NCI-H146 treated with DMSO at 0.1 percent for 48 hours (cell line): Measurements from ENCODE around the gene DCAF4.

Experiments
- DNase-seq: peaks from one replicate; lab custom pipeline; 2025; ENCODE audit not compliant: unreplicated experiment; lab: John Stamatoyannopoulos, UW

DCAF4 gene

DNA sequence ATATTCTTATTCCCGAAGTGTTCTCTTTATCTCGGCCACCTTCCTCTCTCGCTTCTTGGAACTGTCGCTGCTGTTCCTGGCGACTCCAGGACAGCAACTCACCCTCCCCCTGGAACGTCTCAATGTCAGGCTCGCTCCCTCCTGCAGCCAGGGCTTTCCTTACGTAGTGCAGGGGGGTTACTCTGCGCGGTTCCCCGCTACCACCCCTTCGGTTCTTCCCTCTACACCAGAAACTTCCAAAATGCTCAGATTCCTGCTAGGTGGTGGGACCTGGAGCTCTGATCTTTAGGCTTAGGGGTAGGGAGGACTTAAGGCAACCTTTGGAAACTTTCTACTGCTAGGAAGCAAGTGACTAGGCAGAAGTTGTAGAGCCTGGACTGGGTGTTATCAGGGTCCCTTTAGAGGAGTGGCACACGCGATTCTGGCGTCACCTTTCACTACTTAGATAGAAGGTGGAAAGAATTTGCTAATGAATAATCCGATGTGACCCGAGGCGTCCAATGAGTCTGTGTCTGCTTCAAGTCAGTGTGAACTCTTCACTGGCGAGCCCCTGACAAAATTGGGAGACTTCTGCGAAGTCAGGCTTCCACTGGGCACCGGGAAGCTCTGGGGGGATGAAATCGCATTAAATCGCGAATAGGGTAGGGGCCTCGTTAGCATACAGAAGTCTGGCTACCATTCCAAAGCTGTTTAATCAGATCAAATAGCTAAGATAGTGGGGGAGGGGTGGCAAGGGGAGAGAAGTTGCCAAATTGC, 31.5 kb upstream of the DCAF4 start:
- no peak for DNase-seq

DNA sequence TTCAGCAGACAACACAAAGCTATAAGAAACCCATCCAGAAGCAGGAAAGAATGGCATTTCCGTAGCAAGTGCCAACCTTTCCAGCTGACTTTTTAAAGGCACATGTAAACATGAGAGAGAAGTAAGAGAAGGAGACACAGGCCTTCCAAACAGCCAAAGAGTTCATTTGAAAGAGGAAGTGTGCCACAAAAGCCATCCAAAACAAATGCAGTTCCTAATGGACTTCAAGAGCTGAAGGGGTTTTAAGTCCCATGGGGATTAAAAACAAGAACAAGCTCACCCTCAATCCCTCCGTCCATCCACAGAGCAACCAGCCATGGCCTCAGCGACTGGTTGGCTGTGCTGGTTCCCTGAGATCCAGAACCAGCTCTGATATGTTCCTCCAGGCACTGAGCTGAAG, 27.8 kb upstream of the DCAF4 start:
- no peak for DNase-seq

DNA sequence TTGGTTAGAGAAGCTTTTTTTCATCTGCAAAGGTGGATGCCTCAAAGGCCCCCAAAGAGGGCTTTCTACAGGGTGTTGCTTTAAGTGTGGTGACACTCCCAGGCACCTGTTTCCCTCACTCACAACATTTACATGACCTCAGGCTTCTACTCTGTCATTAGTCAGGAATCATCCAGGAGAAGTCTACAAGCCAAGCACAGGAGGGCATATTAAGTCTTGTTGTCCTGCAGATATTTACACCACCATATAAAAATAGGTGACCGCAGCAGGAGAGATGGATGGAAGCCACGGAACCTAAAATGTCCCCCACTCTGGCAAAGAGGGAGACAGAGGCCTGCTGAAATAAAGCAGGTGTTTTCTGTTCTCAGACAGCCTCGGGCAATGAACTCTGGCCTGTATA, 24.9 kb upstream of the DCAF4 start:
- DNase-seq: no peak

DNA sequence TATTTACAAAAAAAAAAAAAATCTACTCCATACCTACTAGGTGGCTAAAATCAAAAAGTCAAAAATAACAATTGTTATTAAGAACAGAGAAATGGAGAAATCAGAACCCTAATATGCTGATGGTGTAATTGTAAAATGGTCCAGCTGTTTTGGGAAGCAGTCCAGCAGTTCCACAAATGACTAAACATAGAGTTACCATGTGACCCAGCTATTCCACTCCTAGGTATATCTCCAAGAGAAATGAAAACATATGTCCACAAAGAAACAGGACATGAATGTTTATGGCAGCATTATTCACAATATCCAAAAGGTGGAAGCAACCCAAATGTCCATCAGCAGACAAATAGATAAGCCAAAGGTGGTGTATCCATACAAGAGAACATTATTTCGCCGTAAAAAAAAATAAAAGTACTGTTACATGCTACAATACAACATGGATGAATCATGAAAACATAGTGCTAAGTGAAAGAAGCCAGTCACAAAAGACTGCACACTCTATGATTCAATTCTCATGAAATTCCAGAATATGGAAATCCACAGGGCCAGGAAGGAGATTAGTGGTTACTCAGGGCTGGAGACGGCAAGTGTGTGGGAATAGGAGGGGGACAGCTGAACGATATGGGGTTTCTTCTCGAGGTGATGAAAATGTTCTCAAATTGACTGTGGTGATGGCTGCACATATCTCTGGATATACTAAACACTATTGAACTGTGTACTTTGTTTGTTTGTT, 23.3 kb upstream of the DCAF4 start:
- DNase-seq: no peak

DNA sequence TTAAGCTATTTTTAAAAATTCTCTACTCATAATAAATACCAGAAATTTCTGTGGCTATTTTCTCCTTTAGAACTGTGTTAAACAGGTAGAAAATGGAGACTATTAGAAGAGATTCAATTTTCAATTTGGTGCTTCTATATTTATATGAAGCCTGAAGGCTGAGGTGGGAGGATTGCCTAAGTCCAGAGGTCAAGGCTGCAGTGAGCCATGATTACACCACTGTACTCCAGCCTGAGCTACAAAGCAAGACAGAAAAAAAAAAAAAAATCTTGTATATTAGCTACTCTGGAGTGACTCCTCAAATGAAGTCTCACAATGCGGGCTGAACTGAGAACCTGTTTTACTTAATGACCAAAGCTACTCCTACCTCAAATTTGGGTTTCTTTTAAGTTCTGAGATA, 22.5 kb upstream of the DCAF4 start:
- DNase-seq: no peak

DNA sequence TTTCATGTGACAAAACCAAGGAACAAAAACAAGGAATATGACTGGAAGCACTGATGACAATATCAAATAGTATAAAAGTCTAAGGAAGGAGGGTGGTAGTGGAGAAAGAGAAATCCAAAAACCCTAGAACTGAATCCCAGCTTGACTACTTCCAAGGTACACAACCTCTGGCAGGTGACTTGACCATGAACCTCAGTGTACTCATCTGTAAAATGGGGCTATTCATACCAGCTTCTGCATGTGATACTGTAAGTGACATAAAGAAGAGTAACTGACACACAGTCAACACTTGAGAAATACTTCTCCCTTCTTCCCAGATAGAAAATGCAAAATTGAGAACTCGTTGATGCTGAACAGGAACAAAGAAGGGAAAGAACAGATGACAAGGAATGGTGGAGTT, 22.0 kb upstream of the DCAF4 start:
- DNase-seq: no peak

DNA sequence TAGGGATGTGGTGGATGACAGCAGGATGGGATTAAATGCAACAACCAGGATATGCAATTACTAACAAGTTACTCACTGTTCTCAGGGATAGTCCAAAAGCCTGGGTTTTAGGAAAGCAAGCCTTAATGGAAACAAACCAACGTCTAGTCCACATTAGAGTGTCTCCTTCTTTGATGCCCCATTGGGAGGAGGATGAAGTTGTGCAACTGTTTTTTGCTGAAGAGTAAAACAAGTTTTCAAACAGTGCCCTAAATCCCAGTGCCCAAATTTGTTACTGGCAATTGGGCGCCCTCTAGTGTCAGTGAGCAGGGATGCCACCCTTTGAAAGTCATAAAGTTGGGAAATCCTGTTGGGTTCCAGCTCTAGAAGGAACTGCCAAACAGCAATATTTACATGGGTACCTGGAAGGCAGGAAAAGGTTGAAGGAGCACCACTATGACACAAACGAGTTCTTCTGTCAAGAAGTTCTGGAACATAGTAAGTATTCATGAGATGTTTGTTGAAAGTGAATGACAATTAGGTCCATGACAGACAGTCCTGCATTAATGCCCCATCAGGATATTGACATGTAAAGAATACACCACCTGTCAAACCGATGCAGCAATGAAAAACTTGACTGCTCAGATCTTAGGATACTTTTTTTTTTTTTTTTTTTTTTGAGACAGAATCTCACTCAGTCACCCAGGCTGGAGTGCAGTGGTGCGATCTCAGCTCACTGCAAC, 21.3 kb upstream of the DCAF4 start:
- no peak for DNase-seq

DNA sequence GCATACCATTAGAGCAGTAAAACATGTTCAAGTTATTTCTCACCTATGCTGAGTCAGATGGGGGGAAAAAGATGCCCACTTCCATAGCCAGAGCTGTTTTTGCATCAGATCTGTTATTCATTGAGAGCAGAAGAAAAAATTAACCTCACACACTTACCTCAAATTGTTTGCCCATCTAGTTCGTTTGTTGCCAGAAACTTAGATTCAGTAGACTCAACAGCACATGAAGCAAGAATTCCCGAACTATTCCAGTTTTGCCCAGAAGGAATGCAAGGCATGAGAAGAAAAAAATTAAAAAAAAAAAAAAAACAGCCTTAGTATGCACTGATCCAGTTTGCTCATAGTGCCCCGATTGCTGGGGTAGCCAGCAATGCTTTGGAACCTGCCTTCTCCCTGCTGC, 19.9 kb upstream of the DCAF4 start:
- DNase-seq: no peak

DNA sequence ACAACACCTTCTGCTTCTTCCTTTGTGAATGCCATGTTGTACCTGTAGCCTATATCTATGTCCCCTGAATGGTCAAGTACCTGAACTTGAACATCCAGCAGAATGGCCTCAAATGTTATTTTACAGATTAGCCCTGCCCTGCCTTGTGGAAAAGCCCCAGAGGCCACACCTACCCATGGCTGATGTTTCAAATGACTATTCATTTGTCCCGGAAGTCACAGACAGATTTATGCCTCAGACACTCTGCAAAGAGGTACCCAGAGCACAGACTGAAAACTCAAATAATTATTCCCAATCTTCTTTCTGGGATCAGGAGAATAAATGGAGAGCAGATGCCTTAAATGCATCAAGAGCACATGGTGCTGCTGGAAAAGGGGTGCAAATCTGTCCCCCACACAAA, 19.4 kb upstream of the DCAF4 start:
- DNase-seq: no peak

DNA sequence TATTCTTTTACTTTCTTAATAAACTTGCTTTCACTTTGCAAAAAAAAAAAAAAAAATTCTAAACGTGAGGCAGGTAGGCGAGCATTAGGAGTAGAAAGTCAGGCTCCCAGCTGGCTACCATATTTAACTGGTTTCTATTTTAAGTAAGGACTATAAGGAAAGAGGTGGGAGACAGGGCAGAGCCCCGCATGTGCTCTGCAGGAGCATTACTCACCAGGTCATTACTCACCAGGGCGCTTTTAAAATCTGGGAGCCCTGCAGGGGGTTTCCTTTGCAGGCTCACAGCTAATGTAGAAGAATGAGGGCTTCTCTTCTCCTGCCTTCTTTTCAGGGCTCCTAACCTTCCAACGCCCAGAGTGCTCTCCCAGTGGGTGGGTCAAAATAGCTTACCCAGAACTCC, 18.4 kb upstream of the DCAF4 start:
- no peak for DNase-seq

DNA sequence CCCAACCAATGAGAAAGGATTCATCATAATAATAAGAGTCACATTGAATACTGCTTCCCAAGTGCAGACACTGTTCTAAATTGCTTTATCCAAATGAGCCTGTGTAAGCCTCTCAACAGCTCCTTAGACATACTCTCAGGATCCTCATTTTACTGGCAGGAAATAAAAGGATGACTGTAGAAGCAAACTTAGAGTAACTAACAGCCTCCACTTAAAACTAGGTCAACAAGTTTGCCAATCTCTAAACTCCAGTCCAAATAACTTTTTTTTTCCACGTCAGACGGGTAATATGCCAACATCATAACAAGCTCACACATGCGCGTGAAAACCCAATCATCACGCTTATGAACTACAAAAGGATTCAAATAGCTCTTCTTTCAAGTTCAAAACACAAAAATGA, 17.1 kb upstream of the DCAF4 start:
- DNase-seq: no peak

DNA sequence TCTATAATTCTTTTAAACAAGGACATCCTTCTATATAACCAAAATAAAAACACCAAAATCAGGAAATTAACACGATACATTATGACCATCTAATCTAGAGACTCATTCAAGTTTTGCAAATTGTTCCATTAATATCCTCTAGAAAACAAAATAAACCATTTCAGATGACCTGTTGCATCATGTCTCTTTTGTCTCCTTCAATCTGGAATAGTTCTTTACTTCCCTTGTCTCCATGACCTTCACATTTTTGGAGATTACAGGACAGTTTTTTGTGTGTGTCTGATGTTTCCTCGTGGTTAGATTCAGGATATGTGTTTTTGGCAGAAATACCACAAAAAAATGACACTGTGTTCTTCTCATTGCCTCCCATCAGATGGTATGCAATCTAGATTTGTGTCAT, 12.5 kb upstream of the DCAF4 start:
- no peak for DNase-seq

DNA sequence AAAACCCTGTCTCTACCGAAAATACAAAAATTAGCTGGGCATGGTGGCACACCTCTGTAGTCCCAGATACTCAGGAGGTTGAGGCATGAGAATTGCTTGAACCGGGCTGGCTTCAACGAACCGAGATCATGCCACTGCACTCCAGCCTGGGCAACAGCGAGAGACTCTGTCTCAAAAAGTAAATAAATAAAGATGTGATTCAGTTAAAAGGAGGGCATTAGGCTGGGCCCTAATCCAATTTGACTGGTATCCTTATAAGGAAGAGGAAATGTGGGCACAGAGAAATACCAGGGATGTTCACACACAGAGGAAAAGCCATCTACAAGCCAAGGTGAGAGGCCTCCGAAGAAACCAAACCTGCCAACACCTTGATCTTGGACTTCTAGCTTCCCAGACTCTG, 10.1 kb upstream of the DCAF4 start:
- no peak for DNase-seq

DNA sequence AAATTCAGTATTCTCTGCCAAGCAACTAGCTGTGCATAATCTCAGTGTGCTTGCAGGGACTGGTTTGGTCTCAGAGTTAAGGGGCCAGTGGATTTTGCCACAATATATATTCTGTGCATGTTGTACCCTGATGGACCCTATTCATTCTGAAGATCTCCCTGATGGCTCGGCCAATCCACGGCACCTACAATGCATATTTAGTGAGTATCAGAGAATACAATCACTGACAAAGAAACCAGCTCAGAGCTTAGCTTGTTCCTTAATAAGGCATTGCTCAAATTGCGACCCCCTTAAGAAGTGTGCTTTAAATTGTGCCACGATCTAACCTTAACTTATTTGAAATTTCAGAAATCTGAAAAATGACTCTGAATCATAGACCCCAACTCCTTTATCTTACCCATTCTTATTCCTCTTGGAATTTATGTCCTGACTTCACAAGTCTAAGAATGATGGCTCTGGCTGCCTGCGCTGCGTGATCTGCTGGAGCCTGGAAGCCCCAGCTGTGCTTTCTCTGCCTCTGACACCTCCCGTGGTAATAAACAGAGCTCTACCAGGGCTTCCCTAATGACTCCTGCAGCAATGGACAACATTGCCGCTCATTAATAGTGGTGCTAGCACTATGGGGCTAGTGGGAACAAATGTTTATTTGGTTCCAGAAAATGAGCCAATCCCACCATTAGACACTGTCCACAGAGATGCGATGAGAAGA, 9.0 kb upstream of the DCAF4 start:
- no peak for DNase-seq

DNA sequence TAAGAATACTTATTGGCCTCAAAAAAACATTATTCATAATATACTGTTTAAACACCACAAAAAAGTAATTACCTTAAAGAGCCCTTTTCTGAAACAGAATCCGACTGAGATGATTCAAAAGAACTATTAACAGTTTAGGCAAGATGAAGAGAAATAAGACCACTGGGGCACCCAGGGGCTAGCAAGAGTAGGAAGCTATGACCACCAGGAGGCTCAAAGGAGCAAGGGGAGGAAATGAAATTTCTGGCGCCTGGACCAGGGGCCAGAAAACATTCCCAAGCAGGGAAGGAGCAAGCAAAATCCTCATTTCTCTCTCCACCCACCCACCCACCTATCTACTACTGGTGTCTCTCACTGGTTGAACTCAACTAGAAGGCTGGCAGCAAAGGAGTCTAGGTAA, 6.3 kb upstream of the DCAF4 start:
- no peak for DNase-seq

DNA sequence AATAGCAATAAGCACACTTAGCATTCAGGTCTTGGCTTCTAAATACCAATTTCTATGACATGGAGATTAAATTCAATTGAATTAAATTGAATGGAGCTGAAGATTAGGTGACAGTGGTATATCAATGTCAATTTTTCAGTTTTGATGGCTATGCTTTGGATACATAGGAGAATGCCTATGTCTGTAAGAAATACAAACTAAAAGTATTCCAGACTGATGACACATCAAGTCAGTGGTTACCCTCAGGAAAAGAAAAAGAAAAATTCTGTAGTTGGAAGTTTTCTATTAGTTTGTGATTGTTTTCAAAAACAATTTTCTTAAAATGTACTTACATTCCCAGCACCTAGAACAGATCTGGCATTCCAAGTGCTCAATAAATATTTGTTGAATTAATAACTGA, 4.9 kb upstream of the DCAF4 start:
- no peak for DNase-seq

DNA sequence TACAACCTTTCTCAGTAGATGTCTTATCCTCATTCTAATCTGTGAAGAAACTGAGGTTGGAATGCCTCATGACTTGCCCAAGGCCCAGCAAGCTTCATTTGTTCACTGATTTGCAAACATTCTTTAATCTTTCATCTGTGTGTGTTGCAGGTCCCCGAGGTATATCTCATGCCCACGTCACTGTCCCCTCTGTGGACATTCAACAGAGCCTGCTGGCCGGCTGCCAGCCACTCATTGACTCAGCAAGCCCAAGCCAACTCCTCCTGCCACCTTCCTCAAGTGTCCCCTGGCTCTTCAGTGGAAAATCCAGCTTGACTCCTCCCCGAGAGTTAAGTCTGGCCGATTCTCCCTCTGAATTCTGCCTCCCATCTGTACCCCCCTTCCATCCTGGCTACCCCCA, 1.9 kb upstream of the DCAF4 start:
- no peak for DNase-seq

DNA sequence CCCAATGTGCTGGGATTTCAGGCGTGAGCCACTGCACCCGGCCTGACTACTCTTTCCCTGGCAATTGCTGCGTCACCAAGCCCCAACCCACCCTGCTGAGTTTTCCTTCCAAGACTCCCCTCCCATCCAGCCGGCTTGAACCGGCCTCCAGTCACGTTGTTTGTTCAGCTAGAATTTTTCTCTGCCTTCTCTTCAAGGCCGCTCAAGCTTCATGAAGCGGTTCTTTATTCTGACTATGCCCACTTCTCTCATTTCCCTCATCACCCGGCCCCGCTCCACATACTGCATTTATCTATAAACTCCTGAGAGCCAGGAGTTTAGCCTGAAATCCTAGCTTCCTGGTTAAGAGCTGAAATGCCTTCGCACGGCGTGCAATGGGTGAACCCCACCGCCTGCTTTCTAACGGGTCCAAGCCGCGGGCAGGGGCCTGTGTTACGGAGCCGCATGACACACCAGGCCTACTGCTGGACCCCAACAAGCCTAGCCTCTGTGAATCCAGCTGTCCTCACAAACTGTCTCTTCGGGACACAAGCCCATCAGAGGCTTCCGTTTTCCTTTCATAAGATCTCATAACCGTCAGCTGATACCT, 999 bp upstream of the DCAF4 start:
- DNase-seq: no peak

DNA sequence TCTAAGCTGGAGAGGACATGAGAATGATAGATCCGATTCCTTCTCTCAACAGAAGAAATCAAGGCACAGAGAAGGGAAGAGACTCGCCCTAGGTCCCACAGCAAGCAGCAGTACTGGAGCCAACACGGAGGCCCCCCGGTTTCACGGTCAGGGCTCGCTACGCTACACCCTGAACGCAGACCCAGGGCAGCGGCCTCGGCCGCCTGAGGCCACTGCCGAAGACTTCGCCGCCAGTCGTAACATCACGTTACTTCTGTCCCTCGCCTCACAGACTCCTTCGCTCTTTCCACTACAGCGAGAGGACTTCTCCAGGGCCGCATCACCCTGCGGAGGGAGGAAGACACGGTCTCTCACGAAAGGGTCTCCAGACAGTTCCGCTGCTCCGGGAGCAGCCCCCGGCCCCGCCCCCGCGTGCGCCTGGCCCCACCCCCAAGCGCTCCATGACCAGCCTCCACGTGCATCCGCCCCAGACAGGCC, 411 bp upstream of the DCAF4 start:
- no peak for DNase-seq

DNA sequence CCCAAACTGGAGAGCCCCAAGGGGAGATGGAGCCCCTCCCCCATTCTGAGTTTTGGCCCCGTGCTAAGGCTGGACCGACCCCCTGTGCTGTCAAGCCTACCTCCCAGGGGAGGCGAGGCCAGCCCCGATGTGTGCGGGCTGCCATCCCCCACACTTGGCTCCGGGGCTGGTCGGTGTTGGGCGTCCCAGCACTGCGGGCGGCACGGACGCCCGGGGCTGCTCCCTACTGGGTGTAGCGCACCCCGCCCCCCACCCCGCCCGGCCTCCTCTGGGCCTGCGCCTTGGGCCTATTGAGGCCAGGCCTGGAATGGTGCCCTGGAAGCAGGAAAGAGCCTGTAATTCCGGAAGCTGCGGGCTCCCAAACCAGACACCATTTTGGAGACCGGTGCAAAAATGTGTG, 2.6 kb downstream of the DCAF4 start:
- no peak for DNase-seq
